Esophagus squamous epithelium (tissue), 5 donors: Measurements from ENCODE around the gene C1QTNF1. TPM values are rescaled to one million over a fixed set of nuclear protein-coding genes. Genes with fewer than 3 reads are reported as not detected.
A peak's percentile ranks its signal among the peaks of the same experiment; 100 is the strongest.

Experiments
- DNase-seq: peaks from one replicate; lab custom pipeline; 2025; lab: John Stamatoyannopoulos, UW
- H3K27ac ChIP-seq, 4 donors: fragments of 200-600 bp; sonication (generic); one replicate each; pipeline ENCODE4 v1.5.1; 2016 to 2019; ENCODE audit warnings: mild to moderate bottlenecking in 1 of 4
- H3K27me3 ChIP-seq, 4 donors: fragments of 200-600 bp; sonication (generic); 1 replicate in 3 of 4; 2 replicates in 1 of 4; pipeline versions ENCODE4 v1.5.1 to v1.6.0; 2017 to 2021; ENCODE audit warnings: antibody characterized with exemption in 1 of 4
- H3K36me3 ChIP-seq, 3 donors: fragments of 200-600 bp; sonication (generic); one replicate each; pipeline ENCODE4 v1.5.1; 2016 to 2019
- H3K4me1 ChIP-seq, 3 donors: fragments of 200-600 bp; sonication (generic); one replicate each; pipeline ENCODE4 v1.5.1; 2017 to 2019
- H3K4me3 ChIP-seq, 4 donors: fragments of 200-600 bp; sonication (generic); 1 replicate in 3 of 4; 2 replicates in 1 of 4; pipeline ENCODE4 v1.5.1; 2016 to 2019; ENCODE audit warnings: mild to moderate bottlenecking in 2 of 4, moderate library complexity in 1 of 4
- H3K9me3 ChIP-seq, 3 donors: fragments of 200-600 bp; sonication (generic); one replicate each; pipeline ENCODE4 v1.5.1; 2016 to 2019
- CTCF ChIP-seq, 6 experiments: fragments of 450-650 bp in 4 of 6; fragments of 200-600 bp in 2 of 6; sonication (generic) in 2 of 6; IDR thresholded peaks; one replicate each; pipeline ENCODE4 v1.5.1; 2016 to 2019; ENCODE audit warnings: antibody characterized with exemption in 6 of 6, mild to moderate bottlenecking in 4 of 6, moderate library complexity in 4 of 6
- POLR2A ChIP-seq, 4 donors: fragments of 450-650 bp; IDR thresholded peaks; one replicate each; pipeline ENCODE4 v1.6.1; 2017; ENCODE audit warnings: antibody characterized with exemption in 4 of 4, mild to moderate bottlenecking in 4 of 4, moderate library complexity in 3 of 4
- WGBS, 2 donors: methylation state at CpG; one replicate each; pipeline ENCODE4 v1.1.5; 2018; 5-methylcytosine and 5-hydroxymethylcytosine counted together
- intact Hi-C: fragments of 100-400 bp; cut with DNase I; formaldehyde crosslinking; loops from one replicate; pipeline ENCODE4 v1.15.0; 2022
- total RNA-seq, 4 donors: library from RNA; depleted of rRNA; stranded (reverse); fragments of >200 nt; gene quantifications; one replicate each; pipeline ENCODE4 v1.1.0, GENCODE V29; 2016
- donor health status: DM: yes; HTN: yes; CAD: no.

Gene C1QTNF1
- total RNA-seq, 4 donors from 2014 or later = 2.7 to 20.4 (median 6.8) TPM

GRCh38 chr17:79022507-79022991, 1.4 kb upstream of the C1QTNF1 start:
- no peaks in the 10 kb centered on the region for H3K9me3 ChIP-seq
- H3K4me3 ChIP-seq = no peak overlapping the region
- peaks cover 29 to 85% (median 55%) of the 10 kb centered on the region in 3 donors for H3K4me1 ChIP-seq
- intact Hi-C loops = no loop called here
- 66 to 93% methylated on average over 8 of the region's 9 CpGs for WGBS, 2 donors
- TF ChIP-seq POLR2A (IDR thresholded peaks at IDR 0.05) = no peak
- TF ChIP-seq CTCF (IDR thresholded peaks at IDR 0.05) = no peak
- H3K36me3 ChIP-seq = no peaks in the 10 kb centered on the region
- no peak for DNase-seq
- H3K27me3 ChIP-seq = peaks cover 0 to 58% (median 0%) of the 10 kb centered on the region in 4 donors
- peak overlapping the region in 3 of 4 donors; percentile 73 to 80 (median 76) for H3K27ac ChIP-seq

- H3K27me3 ChIP-seq = peaks cover 0 to 65% (median 0%) of the 10 kb centered on the region in 4 donors
- no peak for DNase-seq
- peak overlapping the region in 3 of 4 donors; percentile 49 to 71 (median 60) for H3K4me3 ChIP-seq
- peaks cover 35 to 92% (median 62%) of the 10 kb centered on the region in 3 donors for H3K4me1 ChIP-seq
- intact Hi-C loops = no loop called here
- no peak for TF ChIP-seq CTCF (IDR thresholded peaks at IDR 0.05)
- H3K36me3 ChIP-seq = no peaks in the 10 kb centered on the region
- H3K27ac ChIP-seq = peak overlapping the region in 3 of 4 donors; percentile 73 to 80 (median 76)
- 85 to 88% methylated on average over 11 of the region's 12 CpGs for WGBS, 2 donors
- no peaks in the 10 kb centered on the region for H3K9me3 ChIP-seq
Observed at GRCh38 chr17:79023180-79023705, 726 bp upstream of the C1QTNF1 start.

- peak overlapping the region; percentile 34 to 71 (median 54) for H3K4me3 ChIP-seq
- no peaks in the 10 kb centered on the region for H3K9me3 ChIP-seq
- H3K27ac ChIP-seq = peak overlapping the region; percentile 52 to 80 (median 74)
- H3K36me3 ChIP-seq = no peaks in the 10 kb centered on the region
- H3K27me3 ChIP-seq = peaks cover 0 to 80% (median 0%) of the 10 kb centered on the region in 4 donors
- DNase-seq = no peak
- peaks cover 35 to 93% (median 57%) of the 10 kb centered on the region in 3 donors for H3K4me1 ChIP-seq
- intact Hi-C loops = no loop called here
- no peak for TF ChIP-seq POLR2A (IDR thresholded peaks at IDR 0.05)
- TF ChIP-seq CTCF (IDR thresholded peaks at IDR 0.05) = no peak
- 50 to 69% methylated on average over 2 to 10 of the region's 31 CpGs for WGBS, 2 donors
Observed at GRCh38 chr17:79024901-79025737, 1.1 kb downstream of the C1QTNF1 start.

GRCh38 chr17:79026376-79027273, 2.7 kb downstream of the C1QTNF1 start:
- H3K27me3 ChIP-seq = peaks cover 0 to 83% (median 0%) of the 10 kb centered on the region in 4 donors
- no peaks in the 10 kb centered on the region for H3K36me3 ChIP-seq
- WGBS, 2 donors = 45 to 54% methylated on average over 7 to 12 of the region's 16 CpGs
- intact Hi-C loops = no loop called here
- TF ChIP-seq POLR2A (IDR thresholded peaks at IDR 0.05) (no peak), CTCF (IDR thresholded peaks at IDR 0.05) (no peak)
- no peaks in the 10 kb centered on the region for H3K9me3 ChIP-seq
- peak overlapping the region; percentile 39 to 80 (median 56) for H3K27ac ChIP-seq
- no peak for DNase-seq
- peaks cover 35 to 82% (median 42%) of the 10 kb centered on the region in 3 donors for H3K4me1 ChIP-seq
- peak overlapping the region in 3 of 4 donors; percentile 4 to 60 (median 46) for H3K4me3 ChIP-seq
